Right lobe of liver (tissue), 4 donors: ENCODE measurements around the gene COPS4.

Source experiments
- POLR2A ChIP-seq: fragments of 450-650 bp; IDR thresholded peaks from one replicate; pipeline ENCODE4 v1.6.1; 2017; ENCODE audit warnings: antibody characterized with exemption, mild to moderate bottlenecking
- TF ChIP-seq, protein P1 (sequence below), 4 donors: fragments of 200-600 bp in 3 of 4; fragments of 450-650 bp in 1 of 4; IDR thresholded peaks; one replicate each; pipeline versions ENCODE4 v1.5.1 to v1.8.0; 2016 to 2022; ENCODE audit warnings: antibody characterized with exemption in 4 of 4, mild to moderate bottlenecking in 2 of 4
- donor health status: DM: no; HTN: no; CAD: no.
- donor health status: DM: no; HTN: no; CAD: no.
- donor health status: DM: no; HTN: yes; CAD: no.

DNA sequence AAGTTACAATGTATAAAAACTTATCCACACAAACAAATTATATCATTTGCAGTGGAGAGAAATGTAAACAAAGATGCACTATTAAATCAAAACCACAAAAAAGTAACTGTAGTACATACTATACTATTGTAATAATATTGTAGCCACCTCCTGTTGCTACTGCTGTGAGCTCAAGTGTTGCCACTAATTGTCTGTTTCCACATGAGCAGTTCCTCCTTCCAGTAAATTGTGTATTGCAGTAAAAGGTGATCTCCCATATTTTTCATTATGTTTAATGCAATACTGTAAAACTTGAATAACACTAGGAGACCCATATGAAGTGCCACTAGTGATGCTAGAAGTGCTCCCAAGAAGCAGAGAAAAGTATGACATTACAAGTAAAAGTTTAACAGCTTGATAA, 36.1 kb upstream of the COPS4 start:
- TF ChIP-seq, protein P1, sequence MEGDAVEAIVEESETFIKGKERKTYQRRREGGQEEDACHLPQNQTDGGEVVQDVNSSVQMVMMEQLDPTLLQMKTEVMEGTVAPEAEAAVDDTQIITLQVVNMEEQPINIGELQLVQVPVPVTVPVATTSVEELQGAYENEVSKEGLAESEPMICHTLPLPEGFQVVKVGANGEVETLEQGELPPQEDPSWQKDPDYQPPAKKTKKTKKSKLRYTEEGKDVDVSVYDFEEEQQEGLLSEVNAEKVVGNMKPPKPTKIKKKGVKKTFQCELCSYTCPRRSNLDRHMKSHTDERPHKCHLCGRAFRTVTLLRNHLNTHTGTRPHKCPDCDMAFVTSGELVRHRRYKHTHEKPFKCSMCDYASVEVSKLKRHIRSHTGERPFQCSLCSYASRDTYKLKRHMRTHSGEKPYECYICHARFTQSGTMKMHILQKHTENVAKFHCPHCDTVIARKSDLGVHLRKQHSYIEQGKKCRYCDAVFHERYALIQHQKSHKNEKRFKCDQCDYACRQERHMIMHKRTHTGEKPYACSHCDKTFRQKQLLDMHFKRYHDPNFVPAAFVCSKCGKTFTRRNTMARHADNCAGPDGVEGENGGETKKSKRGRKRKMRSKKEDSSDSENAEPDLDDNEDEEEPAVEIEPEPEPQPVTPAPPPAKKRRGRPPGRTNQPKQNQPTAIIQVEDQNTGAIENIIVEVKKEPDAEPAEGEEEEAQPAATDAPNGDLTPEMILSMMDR (IDR thresholded peaks at IDR 0.05), result no peak
- no peak for TF ChIP-seq POLR2A
